Omental fat pad (tissue), 4 donors: Measurements from ENCODE around the gene SNX25. TPM values are rescaled to one million over a fixed set of nuclear protein-coding genes. Genes with fewer than 3 reads are reported as not detected.

Experiments used
- ATAC-seq: fragments of 150-250 bp; one replicate; pipeline ENCODE4 v1.9.1; 2016; ENCODE audit warnings: mild to moderate bottlenecking, moderate library complexity; ENCODE audit not compliant: low FRiP score
- DNase-seq: peaks from one replicate; pipeline ENCODE4 v3.0.0-alpha.2; 2019; ENCODE audit warnings: low spot score
- CTCF ChIP-seq, 3 donors: fragments of 450-650 bp; IDR thresholded peaks; one replicate each; pipeline ENCODE4 v1.5.1; 2016 to 2017; ENCODE audit warnings: antibody characterized with exemption in 3 of 3, mild to moderate bottlenecking in 3 of 3, moderate library complexity in 2 of 3
- total RNA-seq, 4 donors: library from RNA; depleted of rRNA; stranded (reverse); fragments of >200 nt; gene quantifications; one replicate each; pipeline ENCODE4 v1.1.0, GENCODE V29; 2016

Gene SNX25
- 10 to 100 TPM; 16.0 to 22.5 (median 21.9) TPM for total RNA-seq

GRCh38 chr4:185209031-185209851, at the start of gene SNX25:
SNX25 (plus strand) TSS chr4:185209598; CDS start chr4:185209827, 229 bp downstream.
- ATAC-seq (peak; percentile 92), DNase-seq (peak; percentile 42)
- TF ChIP-seq CTCF (IDR thresholded peaks at IDR 0.05), result no peak

DNA sequence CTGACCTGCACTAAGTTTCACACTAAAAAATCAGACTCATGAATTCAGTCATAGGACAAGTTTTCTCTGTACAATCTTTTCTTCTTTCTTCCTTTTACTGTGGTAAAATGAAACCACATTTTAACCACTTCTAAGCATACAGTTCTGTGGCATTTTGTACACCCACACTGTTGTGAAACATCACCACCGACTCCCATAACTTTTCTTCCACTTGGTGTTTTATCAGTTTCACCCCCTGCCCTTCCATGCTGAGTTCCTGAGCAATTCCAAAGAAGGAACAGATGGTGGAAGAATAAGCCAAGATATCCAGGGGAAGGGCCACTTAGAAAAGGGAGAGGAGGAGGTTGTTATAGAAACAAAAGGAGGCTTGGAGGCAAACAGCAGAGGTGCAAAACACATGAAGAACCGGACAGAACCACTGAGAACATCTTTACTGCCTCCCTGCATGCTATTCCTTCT, 43.8 kb upstream of the SNX25 start:
- peak; percentile 54 for ATAC-seq
- no peak for DNase-seq
- TF ChIP-seq CTCF (IDR thresholded peaks at IDR 0.05), result no peak

DNA sequence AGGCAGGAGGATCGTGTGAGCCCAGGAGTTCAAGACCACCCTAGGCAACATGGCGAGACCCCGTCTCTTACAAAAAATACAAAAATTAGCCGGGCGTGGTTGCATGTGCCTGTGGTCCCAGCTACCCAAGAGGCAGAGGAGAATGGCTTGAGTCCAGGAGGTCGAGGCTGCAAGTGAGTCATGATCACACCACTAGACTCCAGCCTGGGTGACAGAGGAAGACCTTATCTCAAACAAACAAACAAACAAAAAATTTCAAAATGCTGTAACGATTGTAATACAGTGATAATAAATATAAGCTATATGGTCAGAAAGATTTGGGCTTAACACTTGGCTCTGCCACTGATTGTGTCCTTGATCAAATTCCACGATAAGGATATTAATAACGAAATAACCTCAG, 42.2 kb upstream of the SNX25 start:
- ATAC-seq, result no peak
- no peak for DNase-seq
- TF ChIP-seq CTCF (IDR thresholded peaks at IDR 0.05), result no peak

DNA sequence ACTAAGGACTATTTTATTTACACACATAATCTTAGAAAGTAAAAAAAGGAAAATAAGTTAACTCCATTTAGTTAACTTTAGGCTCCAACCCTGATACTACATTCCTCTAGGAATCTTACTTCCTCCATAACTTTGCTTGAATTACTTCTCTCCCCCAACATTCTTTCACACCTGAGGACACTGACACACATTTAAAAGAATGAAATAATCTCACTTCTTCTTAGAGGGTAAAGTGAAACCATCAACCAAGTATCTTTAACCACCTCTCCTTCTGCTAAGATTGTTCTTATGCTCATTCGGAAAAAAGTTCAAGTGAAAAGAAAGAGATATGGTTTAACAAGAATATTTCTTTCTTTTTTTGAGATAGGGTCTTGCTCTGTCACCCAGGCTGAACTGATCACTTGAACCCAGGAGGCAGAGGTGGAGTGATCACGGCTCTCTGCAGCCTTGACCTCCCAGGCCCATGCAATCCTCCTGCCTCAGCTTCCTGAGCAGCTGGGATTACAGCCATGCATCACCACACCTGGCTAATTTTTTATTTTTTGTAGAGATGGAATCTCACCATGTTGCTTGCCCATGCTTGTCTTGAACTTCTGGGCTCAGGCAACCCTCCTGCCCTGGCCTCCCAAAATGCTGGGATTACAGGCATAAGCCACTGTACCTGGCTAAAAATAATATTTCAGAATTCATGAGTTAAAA, 37.9 kb upstream of the SNX25 start:
- TF ChIP-seq CTCF (IDR thresholded peaks at IDR 0.05), result no peak
- DNase-seq, result no peak
- no peak for ATAC-seq

DNA sequence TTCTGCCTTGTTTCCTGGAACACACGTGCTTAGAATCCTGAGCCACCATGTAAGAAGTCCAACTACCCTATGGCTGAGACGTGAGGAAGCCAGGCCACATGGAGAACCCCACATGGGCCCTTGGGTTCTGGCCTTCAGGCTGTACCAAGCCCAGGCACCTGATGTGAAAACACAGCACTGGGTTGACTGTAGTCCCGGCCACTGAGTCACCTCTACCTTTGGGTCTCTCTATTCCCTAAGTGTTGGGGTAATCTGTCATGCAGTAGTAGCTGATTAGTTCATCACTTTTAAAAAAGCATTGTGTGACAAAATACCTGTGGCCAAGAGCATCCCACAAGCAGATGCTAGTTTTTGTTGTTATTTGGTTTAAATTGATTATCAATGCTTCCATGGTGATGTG, 29.9 kb upstream of the SNX25 start:
- no peak for DNase-seq
- ATAC-seq, result no peak
- TF ChIP-seq CTCF (IDR thresholded peaks at IDR 0.05), result no peak

GRCh38 chr4:185182239-185182638, 27.2 kb upstream of the SNX25 start:
- DNase-seq (no peak), ATAC-seq (no peak)
- TF ChIP-seq CTCF (IDR thresholded peaks at IDR 0.05), result no peak
